Brain microvascular endothelial cell (primary cell): ENCODE measurements around the gene DNAH17.

Source experiments
- DNase-seq: peaks from one replicate; pipeline ENCODE4 v3.0.0-alpha.2; 2020
- H3K27ac ChIP-seq: fragments of 250-450 bp; sonication (Bioruptor Pico); 2 replicates; pipeline ENCODE4 v1.5.1; 2020; ENCODE audit warnings: mild to moderate bottlenecking, moderate library complexity
- H3K27me3 ChIP-seq: fragments of 250-450 bp; sonication (Bioruptor Pico); replicated peaks from 2 replicates; pipeline ENCODE4 v1.5.1; 2020; ENCODE audit warnings: mild to moderate bottlenecking
- H3K36me3 ChIP-seq: fragments of 250-450 bp; sonication (Bioruptor Pico); replicated peaks from 2 replicates; pipeline ENCODE4 v1.5.1; 2020; ENCODE audit warnings: mild to moderate bottlenecking
- H3K4me3 ChIP-seq: 2 replicates; pipeline ENCODE4 v1.5.1; 2011; ENCODE audit warnings: low read depth, mild to moderate bottlenecking, control low read depth, low read length, moderate library complexity
- in situ Hi-C: cut with HindIII; loops from 2 replicates; pipeline ENCODE4 v1.10.0; 2017; ENCODE audit warnings: low sequenced_read_pairs, low pct_ligation_motif_present
- TF ChIP-seq, protein P1 (sequence below): IDR thresholded peaks from 2 replicates; pipeline ENCODE4 v1.5.1; 2011; ENCODE audit warnings: low read depth, mild to moderate bottlenecking, moderate library complexity, low read length, control low read depth, inconsistent platforms; ENCODE audit errors: missing control alignments

Gene DNAH17

DNA sequence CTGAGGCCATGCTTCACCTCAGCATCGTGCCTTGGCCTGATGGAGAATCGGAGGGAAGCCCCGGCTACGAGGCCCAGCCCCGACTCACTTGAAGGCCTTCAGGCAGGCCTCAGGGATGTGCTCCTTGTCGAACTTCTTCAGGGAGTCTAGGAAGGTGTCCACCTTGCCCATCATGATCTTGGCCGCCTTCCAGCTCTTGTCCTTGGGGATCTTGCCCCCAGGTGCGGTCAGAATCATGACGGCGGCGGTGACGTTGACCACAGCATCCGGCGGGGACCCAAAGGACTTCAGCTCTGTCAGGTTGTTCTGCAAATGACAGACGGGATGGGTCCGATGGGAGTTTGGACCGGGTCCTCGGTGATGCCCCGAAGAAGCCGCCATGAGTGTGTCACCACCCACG is 117.5 kb downstream of the DNAH17 start:
- in situ Hi-C loops, result no loop called here
- H3K4me3 ChIP-seq, result no peak overlapping the region
- TF ChIP-seq, protein P1, sequence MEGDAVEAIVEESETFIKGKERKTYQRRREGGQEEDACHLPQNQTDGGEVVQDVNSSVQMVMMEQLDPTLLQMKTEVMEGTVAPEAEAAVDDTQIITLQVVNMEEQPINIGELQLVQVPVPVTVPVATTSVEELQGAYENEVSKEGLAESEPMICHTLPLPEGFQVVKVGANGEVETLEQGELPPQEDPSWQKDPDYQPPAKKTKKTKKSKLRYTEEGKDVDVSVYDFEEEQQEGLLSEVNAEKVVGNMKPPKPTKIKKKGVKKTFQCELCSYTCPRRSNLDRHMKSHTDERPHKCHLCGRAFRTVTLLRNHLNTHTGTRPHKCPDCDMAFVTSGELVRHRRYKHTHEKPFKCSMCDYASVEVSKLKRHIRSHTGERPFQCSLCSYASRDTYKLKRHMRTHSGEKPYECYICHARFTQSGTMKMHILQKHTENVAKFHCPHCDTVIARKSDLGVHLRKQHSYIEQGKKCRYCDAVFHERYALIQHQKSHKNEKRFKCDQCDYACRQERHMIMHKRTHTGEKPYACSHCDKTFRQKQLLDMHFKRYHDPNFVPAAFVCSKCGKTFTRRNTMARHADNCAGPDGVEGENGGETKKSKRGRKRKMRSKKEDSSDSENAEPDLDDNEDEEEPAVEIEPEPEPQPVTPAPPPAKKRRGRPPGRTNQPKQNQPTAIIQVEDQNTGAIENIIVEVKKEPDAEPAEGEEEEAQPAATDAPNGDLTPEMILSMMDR, result no peak
- H3K27ac ChIP-seq, result no peak overlapping the region
- no peaks in the 10 kb centered on the region for H3K36me3 ChIP-seq
- no peaks in the 10 kb centered on the region for H3K27me3 ChIP-seq
- no peak for DNase-seq

DNA sequence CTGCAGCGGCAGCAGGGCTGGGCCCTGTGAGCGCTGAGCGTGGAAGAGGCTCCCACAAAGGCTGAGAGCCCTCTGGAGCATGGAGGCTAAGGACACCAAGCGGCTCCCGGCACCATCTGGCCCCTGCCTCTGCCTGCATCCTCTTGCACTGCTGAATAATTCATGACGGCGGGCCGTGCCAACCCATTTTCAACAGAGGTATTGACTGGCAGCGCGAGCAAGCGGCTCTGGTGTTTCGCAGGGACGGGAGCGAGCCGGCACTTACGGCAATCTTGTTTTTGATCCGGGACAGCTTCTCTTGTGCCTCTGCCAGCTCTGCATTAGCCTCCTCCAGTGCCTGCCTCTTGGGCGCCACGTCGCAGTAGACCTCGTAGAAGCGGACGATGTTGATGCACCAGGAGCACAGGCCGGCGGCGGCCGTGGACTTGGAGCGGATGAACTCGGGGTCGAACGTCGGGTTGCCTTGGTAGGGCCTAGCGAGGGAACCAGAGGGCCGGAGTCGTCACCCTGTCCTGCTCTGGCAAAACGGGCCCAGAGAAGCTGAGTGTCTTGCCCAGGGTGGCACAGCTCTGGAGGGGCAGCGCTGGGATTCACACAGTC is 118.4 kb downstream of the DNAH17 start:
- H3K36me3 ChIP-seq, result no peaks in the 10 kb centered on the region
- H3K27ac ChIP-seq, result no peak overlapping the region

DNA sequence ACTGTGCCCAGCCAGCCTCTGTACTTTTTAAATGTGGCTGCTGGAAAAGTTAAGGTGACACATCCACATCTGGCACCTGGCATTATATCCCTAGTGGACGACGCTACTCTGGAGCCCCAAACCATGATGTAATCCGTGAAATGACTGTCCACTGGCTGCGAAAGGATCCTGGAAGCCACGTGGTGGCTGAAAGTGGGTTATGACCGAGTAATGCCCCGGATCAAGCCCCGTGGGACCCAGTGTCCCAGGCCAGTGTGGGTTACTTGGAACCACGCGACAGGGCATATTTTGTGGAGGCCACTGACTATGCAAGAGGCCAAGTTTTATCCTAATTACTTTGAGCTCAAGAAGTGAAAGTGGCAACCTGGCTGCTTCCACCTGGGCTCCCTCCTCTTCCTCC is 119.1 kb downstream of the DNAH17 start:
- Histone ChIP-seq H3K27me3 (no peaks in the 10 kb centered on the region), H3K36me3 (no peaks in the 10 kb centered on the region), H3K4me3 (no peak overlapping the region), H3K27ac (no peak overlapping the region)
- in situ Hi-C loops, result no loop called here
- DNase-seq, result no peak
- TF ChIP-seq, protein P1, result no peak

More for the DNA sequence above, 118.4 kb downstream of the DNAH17 start:
- H3K4me3 ChIP-seq, result no peak overlapping the region
- no peak for DNase-seq
- H3K27me3 ChIP-seq, result no peaks in the 10 kb centered on the region
- TF ChIP-seq, protein P1, result no peak
- in situ Hi-C loops, result no loop called here

DNA sequence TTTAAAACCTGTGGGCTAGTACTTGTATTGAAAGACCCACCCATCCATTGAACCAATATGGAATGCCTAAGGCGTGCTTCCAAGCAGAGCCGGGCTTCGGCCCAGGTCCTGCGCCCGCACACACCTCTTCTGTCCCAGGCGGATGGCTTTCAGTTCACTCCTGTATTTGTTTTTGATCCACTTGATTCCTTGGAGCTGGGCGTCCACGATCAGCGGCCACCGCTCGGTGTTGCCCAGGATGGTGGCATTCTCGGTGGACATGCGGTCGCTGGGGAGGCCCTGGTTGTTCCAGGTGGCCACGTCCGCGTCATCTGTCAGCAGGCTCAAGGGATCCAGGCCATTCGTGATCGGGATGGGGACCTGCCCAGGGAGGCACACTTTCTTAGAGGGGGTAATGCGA is 122.8 kb downstream of the DNAH17 start:
- H3K27ac ChIP-seq, result no peak overlapping the region
- DNase-seq, result no peak
- H3K27me3 ChIP-seq, result no peaks in the 10 kb centered on the region
- no peak overlapping the region for H3K4me3 ChIP-seq
- TF ChIP-seq, protein P1, result no peak
- H3K36me3 ChIP-seq, result no peaks in the 10 kb centered on the region
- in situ Hi-C loops, result no loop called here

DNA sequence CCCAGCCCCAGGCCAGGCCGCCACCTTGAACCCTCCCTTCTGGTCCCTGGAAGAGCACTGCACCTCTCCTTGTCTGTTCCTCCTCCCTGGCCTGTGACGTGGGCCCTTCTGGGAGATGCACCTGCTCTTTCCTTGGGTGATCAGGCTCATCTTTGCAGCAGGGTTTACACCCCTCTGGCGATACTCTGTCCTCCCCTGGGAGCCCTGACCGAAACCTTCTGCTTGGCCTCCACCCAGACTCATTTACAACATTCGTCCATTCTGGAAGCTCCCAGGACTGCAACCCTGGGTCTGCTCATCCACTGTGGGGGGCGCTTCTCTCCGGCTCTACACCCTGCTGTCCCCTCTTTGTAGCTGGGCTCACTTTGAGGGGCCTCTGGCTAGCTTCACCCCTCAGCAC is 125.4 kb downstream of the DNAH17 start:
- Histone ChIP-seq H3K4me3 (no peak overlapping the region), H3K27me3 (no peaks in the 10 kb centered on the region), H3K36me3 (no peaks in the 10 kb centered on the region), H3K27ac (no peak overlapping the region)
- TF ChIP-seq, protein P1, result no peak
- DNase-seq, result no peak
- in situ Hi-C loops, result no loop called here
